Caco-2 (cell line): Measurements from ENCODE around the gene GPC5. TPM values are rescaled to one million over a fixed set of nuclear protein-coding genes. Genes with fewer than 3 reads are reported as not detected.

Experiments used
- BruUV-seq: library from RNA; stranded (reverse); fragments of 400-500 nt; replicated peaks from 2 replicates; lab custom pipeline; 2021; lab: Mats Ljungman, UMichigan
- CTCF ChIA-PET: fragments of 300-600 bp; sonication (Branson Sonifier 250); formaldehyde crosslinking; loops from one replicate; lab custom pipeline; 2022; ENCODE audit warnings: antibody characterized with exemption; lab: Charles Lee
- POLR2A ChIA-PET: fragments of 300-600 bp; sonication (Branson Sonifier 250); formaldehyde crosslinking; loops from one replicate; lab custom pipeline; 2022; ENCODE audit warnings: antibody characterized with exemption; lab: Charles Lee
- DNase-seq, 2 experiments: peaks; one replicate each; pipeline versions ENCODE4 v3.0.0 to v3.0.0-alpha.2; 2020 to 2022
- H3K27me3 ChIP-seq: replicated peaks from 2 replicates; pipeline ENCODE4 v1.6.0; 2011; ENCODE audit warnings: low read length; ENCODE audit not compliant: control insufficient read depth, insufficient read depth
- H3K36me3 ChIP-seq: 2 replicates; pipeline ENCODE4 v1.5.1; 2011; ENCODE audit warnings: low read length; ENCODE audit not compliant: control insufficient read depth, insufficient read depth
- H3K4me1 ChIP-seq: fragments of 250-450 bp; sonication (Bioruptor Pico); 2 replicates; pipeline ENCODE4 v1.5.1; 2020; ENCODE audit warnings: mild to moderate bottlenecking
- H3K4me3 ChIP-seq: 2 replicates; pipeline ENCODE4 v1.5.1; 2011; ENCODE audit warnings: low read depth, mild to moderate bottlenecking, control low read depth, low read length
- H3K9me3 ChIP-seq: fragments of 250-450 bp; sonication (Bioruptor Pico); 2 replicates; pipeline ENCODE4 v1.5.1; 2020; ENCODE audit warnings: mild to moderate bottlenecking, moderate library complexity
- H3K27ac Mint-ChIP-seq: one replicate; pipeline ENCODE4 v1.8.0; 2022; ENCODE audit warnings: mixed read lengths; ENCODE audit not compliant: unreplicated experiment
- H3K27me3 Mint-ChIP-seq: one replicate; pipeline ENCODE4 v1.8.0; 2022; ENCODE audit warnings: mixed read lengths; ENCODE audit not compliant: insufficient read depth, unreplicated experiment
- H3K36me3 Mint-ChIP-seq: one replicate; pipeline ENCODE4 v1.8.0; 2022; ENCODE audit warnings: mild to moderate bottlenecking, mixed read lengths; ENCODE audit not compliant: insufficient read depth, unreplicated experiment
- H3K4me1 Mint-ChIP-seq: one replicate; pipeline ENCODE4 v1.8.0; 2022; ENCODE audit warnings: low read depth, mixed read lengths; ENCODE audit not compliant: unreplicated experiment
- H3K4me3 Mint-ChIP-seq: one replicate; pipeline ENCODE4 v1.8.0; 2022; ENCODE audit warnings: mild to moderate bottlenecking, moderate library complexity, mixed read lengths; ENCODE audit not compliant: unreplicated experiment
- H3K9me3 Mint-ChIP-seq: one replicate; pipeline ENCODE4 v1.8.0; 2022; ENCODE audit warnings: mixed read lengths; ENCODE audit not compliant: unreplicated experiment
- CTCF ChIP-seq, 2 experiments: fragments of 200-600 bp in 1 of 2; IDR thresholded peaks; 1 replicate in 1 of 2; 2 replicates in 1 of 2; pipeline versions ENCODE4 v1.5.1 to v1.8.0; 2011 to 2022; ENCODE audit warnings: antibody characterized with exemption in 1 of 2, control low read depth in 1 of 2, inconsistent platforms in 1 of 2, low read depth in 1 of 2, low read length in 1 of 2, mild to moderate bottlenecking in 1 of 2, moderate library complexity in 1 of 2; ENCODE audit not compliant: insufficient read depth in 1 of 2, severe bottlenecking in 1 of 2, unreplicated experiment in 1 of 2
- intact Hi-C: fragments of 100-400 bp; cut with micrococcal nuclease; formaldehyde crosslinking; loops from one replicate; pipeline ENCODE4 v1.10.0; 2022; ENCODE audit not compliant: unreplicated experiment
- total RNA-seq: library from RNA; stranded (reverse); gene quantifications from 2 replicates; pipeline ENCODE4 v1.2.3, GENCODE V29; 2022

GPC5 gene
- total RNA-seq, 1 experiment from 2014 or later = 4.1 TPM

- no peaks in the 10 kb centered on the region for H3K36me3 Mint-ChIP-seq
- TF ChIP-seq CTCF (IDR thresholded peaks at IDR 0.05; ENCODE audit: insufficient read depth in 1 of 2, low read depth in 1 of 2, low read length in 1 of 2, severe bottlenecking in 1 of 2, unreplicated experiment in 1 of 2) = no peak
- DNase-seq = no peak
- H3K9me3 Mint-ChIP-seq = no peaks in the 10 kb centered on the region
- ChIA-PET POLR2A (no interaction called here), CTCF (no interaction called here)
- Histone ChIP-seq H3K9me3 (no peaks in the 10 kb centered on the region), H3K27me3 (no peaks in the 10 kb centered on the region), H3K4me1 (no peaks in the 10 kb centered on the region), H3K4me3 (no peak overlapping the region), H3K36me3 (no peaks in the 10 kb centered on the region)
- no peaks in the 10 kb centered on the region for H3K4me1 Mint-ChIP-seq
- intact Hi-C loops = no loop called here
- no peak overlapping the region for H3K27ac Mint-ChIP-seq
- H3K4me3 Mint-ChIP-seq = no peak overlapping the region
- no TSS peak for BruUV-seq
- no peaks in the 10 kb centered on the region for H3K27me3 Mint-ChIP-seq
Observed at GRCh38 chr13:91889641-91890040, 491.2 kb downstream of the GPC5 start.

- H3K4me3 Mint-ChIP-seq = no peak overlapping the region
- no peaks in the 10 kb centered on the region for H3K36me3 Mint-ChIP-seq
- BruUV-seq = no TSS peak
Observed at GRCh38 chr13:91891141-91891540, 492.7 kb downstream of the GPC5 start.

GRCh38 chr13:91893040-91893439, 494.6 kb downstream of the GPC5 start:
- Mint-ChIP-seq H3K4me3 (no peak overlapping the region), H3K4me1 (no peaks in the 10 kb centered on the region), H3K9me3 (no peaks in the 10 kb centered on the region), H3K27ac (no peak overlapping the region), H3K27me3 (no peaks in the 10 kb centered on the region), H3K36me3 (no peaks in the 10 kb centered on the region)
- no peak for TF ChIP-seq CTCF (IDR thresholded peaks at IDR 0.05; ENCODE audit: insufficient read depth in 1 of 2, low read depth in 1 of 2, low read length in 1 of 2, severe bottlenecking in 1 of 2, unreplicated experiment in 1 of 2)
- CTCF ChIA-PET = no interaction called here
- Histone ChIP-seq H3K9me3 (no peaks in the 10 kb centered on the region), H3K27me3 (no peaks in the 10 kb centered on the region), H3K4me3 (no peak overlapping the region), H3K36me3 (no peaks in the 10 kb centered on the region), H3K4me1 (no peaks in the 10 kb centered on the region)
- no peak for DNase-seq
- BruUV-seq = no TSS peak
- POLR2A ChIA-PET = no interaction called here
- intact Hi-C loops = no loop called here

More at GRCh38 chr13:91891141-91891540, 492.7 kb downstream of the GPC5 start:
- intact Hi-C loops = no loop called here
- Histone ChIP-seq H3K4me3 (no peak overlapping the region), H3K36me3 (no peaks in the 10 kb centered on the region), H3K27me3 (no peaks in the 10 kb centered on the region), H3K4me1 (no peaks in the 10 kb centered on the region), H3K9me3 (no peaks in the 10 kb centered on the region)
- H3K27me3 Mint-ChIP-seq = no peaks in the 10 kb centered on the region
- no peak for DNase-seq
- no peaks in the 10 kb centered on the region for H3K4me1 Mint-ChIP-seq
- CTCF ChIA-PET = no interaction called here
- POLR2A ChIA-PET = no interaction called here
- no peak overlapping the region for H3K27ac Mint-ChIP-seq
- TF ChIP-seq CTCF (IDR thresholded peaks at IDR 0.05; ENCODE audit: insufficient read depth in 1 of 2, low read depth in 1 of 2, low read length in 1 of 2, severe bottlenecking in 1 of 2, unreplicated experiment in 1 of 2) = no peak
- H3K9me3 Mint-ChIP-seq = no peaks in the 10 kb centered on the region
